NCI-H82 treated with DMSO at 0.1 percent for 48 hours (cell line): ENCODE data around the gene HOXD11.

Experiments used
- DNase-seq: peaks from one replicate; lab custom pipeline; 2025; ENCODE audit not compliant: unreplicated experiment; lab: John Stamatoyannopoulos, UW

HOXD11 gene

GRCh38 chr2:176106581-176107539, at the start of gene HOXD11:
Gene HOXD11 (plus strand): TSS chr2:176107280. CDS start chr2:176107356, 76 bp downstream.
- DNase-seq = no peak

DNA sequence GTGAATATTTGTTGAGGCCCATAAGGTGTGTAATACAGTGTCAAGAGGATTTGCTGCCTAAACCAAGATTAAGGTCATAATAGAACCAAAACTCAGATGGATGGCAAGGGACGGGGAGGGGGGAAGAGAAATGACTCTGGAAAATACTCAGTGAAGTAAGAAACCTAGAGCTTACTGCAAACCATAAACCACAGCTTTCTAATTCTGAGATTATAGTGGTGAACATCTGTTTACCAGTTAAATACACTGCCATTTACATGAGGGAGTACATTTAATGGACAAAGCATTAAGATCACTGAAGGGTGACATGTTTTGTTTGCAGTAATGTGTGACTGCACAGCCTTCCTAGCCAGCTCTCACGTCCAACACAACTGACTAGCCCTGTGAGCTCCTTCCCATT, 43.1 kb upstream of the HOXD11 start:
- DNase-seq = peak; percentile 99

DNA sequence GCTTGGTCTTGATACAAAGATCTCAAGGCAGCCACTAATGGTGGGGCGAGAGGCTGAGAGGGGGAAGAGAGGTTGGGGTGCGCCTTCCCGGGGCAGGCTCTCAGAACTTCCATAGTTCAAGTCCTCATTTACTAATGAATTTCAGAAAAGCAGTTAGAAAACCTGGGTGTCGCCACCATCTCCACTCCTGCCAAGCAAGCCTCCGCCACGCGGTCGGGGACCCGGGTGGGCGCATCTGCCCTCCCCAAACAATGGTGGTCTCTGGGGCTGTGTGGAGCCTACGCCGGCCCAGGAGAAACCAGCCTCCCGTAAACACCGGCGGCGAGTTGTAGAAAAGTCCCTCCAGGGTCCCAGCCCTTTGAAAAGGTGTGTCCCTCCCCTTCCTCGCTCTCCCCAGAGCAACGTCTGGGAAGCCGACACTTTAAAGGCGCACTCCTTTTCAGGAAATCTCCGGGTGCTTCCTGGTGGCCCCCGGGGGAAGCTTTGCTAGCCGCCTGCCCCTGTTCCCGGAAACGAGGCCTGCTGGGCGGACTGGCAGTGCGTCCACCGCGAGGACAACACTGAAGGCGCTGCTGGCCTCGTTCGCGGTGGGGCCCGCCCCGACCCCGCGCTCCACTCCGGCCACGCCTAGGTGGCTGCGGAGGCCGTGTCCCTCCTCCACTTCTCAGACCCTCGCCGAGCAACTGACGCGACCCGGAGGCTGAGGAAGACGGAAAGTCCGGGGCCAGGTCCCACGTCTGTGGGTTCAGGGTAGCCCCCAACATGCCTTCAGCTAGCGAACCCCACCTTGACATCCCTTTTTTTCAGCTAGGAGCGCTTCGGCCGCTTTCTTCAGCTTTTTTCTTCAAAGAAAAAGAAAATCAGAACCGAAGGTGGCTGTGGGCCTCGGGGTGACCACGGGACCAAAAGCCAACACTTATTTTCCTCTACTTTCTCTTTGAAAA, 40.2 kb upstream of the HOXD11 start:
- no peak for DNase-seq

DNA sequence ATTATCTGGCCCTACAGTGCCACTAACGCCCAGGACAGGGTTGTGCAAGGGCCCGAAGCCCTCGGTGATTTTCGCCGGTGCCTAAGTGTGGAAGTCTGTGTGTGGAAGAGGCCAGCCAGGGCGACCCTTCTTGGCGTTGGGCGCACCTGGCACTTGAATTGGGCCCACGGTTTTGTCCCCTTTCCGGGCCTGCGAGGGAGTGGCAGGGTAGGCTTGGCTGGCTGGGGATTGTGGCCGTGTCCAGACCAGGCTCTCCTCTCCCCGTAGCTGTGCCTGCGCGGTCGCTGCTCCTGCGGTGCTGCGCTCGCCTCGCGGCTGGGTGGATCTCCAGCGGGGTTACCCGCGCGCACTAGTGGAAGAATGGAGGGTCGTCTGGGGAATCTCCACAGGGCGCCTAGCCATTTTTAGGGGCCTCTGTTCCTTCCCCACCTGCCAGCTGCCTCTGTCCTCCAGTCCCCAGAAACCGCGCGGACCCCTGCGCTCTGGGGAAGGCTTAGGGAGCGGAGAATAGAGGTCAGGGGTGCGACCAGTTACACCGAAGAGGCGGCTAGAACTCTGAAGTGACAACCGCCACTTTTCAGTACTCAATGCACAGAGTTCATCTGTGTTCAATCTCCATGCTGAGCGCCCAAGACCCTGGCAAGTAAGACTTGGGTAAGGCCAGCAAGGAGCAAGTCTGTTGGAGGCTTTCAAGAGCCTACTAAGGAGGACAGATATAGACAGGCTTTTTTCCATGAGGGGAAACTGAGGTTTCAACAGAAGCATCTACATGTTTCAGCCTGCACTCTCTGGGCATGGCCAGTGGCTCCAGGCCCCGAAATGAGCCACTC, 39.3 kb upstream of the HOXD11 start:
- DNase-seq = no peak

- DNase-seq = no peak
These were observed 38.7 kb upstream of the HOXD11 start for GRCh38 chr2:176068419-176068832.

DNA sequence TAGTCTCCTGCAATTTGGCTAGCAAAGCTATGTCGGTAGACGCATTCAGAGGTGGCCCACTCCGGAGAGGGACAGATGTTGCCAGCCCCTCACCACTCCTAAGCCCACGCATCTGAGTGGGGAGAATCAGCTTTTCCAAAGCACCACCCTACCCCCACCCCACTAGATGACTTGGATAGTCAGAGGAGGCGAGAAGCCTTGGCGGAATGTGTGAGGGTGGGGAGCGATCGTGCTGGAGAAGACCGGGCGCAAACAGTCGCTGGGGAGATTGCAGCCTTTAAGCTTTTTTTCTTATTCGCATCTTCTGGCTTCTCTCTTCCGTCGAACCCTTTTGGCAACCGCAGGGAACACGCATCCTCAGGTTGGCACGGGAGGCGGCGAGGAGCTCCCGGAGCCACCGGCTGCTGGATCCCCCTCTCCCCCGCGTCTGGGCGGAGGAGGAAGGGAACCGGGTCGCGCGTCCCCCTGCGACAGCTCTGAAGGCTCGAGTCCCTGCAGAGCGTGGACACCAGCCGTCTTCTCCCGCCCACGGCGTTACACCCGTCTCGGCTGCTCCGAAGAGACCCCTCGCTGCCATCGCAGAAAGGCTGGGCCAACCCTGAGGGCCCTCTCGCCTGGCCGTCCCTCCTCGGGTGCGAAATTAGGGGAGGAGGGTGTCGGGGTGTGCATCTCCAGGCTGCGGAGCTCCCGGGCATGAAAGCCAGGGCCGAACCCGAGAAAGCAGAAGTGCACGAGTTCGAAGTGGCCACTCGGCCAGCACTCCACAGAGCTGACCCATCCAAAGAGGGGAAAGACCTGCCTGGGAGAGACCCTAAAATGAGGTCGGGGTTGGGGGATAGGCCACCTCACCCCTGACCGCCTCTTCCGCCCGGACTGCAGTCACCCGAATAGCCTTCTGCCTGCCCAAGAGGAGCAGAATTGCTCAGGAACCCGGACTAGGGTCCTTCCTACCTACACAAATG, 35.5 kb upstream of the HOXD11 start:
- DNase-seq = no peak

DNA sequence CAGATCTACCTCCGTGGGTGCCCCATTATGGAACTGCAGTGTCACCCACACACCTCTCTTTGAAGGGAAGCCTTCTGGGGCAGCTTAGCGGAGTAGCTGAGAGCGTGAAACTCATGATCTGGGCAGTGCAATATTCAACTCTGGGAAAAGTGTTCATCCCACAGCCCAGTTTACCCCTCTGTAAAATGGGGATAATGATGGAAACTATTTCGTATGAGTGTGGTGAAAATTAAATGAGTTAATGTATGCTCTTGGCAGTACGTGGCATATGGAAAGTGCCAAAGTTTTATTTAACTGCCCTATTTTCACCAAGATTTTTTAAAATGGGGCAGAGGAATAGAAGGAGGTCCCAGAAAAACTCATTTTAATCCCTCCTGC, 34.8 kb upstream of the HOXD11 start:
- no peak for DNase-seq

DNA sequence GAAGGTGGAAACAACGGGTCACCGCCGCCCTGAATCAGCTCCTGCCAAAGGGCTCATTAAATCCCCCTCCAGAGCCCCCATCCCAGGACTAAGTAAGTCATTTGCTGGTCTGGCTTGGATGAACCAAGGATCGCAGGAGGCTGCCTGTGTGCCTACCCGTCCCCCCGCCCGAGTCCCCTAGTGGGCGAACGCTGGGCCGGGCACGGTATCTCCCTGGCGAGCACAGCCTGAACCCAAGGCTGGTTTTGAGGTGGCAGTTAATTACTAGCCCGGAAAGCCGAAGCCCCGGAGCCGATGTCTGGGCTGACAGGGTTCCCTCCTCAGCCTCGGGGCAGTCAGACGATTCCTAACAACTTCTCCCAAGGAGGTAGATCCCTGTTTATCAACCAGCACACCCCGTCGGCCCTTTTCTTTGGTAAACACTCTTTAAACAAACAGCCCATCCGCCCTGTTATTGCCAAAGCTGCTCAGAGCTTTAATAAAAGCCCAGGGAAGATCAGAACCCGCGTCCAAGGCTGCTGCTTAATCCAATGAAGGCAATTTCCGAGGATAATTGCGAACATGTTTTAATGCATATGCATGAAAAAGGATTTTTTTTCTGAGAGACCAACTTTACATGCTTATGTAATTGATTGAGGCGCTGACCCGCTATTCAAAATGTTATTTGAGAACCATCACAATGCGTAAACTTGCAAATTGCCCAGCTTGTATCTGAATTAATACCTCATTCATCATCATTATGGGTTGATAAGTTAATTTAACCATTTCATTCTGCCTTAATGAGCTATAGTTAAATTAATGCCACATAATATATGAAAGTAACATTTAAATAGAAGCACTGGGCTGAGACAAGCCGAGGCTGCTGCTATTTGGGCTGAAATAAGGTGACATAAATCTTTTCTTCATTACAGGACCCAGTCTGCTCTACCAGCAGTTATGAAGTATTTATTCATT, 33.9 kb upstream of the HOXD11 start:
- peak; percentile 71 for DNase-seq

GRCh38 chr2:176074919-176075425, 32.1 kb upstream of the HOXD11 start:
- no peak for DNase-seq

DNA sequence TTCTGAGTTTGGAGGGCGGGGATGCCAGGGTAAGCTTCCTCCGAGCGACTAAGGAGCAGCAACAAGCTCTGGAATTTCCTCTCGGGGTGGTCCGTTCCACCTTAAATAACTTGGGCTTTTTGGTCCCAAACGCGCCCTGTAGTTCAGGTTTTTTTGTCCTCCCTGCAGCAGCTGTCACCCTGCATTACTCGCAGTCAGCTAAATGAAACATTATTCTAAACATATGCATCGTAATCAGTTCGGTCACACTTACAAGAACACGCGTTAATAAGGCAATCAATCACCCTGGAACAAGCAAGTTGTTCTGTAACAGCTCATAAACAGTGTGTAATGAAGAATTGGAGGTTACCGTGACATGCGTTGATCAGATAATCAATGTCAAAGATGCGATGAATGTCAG, 31.6 kb upstream of the HOXD11 start:
- peak; percentile 68 for DNase-seq

DNA sequence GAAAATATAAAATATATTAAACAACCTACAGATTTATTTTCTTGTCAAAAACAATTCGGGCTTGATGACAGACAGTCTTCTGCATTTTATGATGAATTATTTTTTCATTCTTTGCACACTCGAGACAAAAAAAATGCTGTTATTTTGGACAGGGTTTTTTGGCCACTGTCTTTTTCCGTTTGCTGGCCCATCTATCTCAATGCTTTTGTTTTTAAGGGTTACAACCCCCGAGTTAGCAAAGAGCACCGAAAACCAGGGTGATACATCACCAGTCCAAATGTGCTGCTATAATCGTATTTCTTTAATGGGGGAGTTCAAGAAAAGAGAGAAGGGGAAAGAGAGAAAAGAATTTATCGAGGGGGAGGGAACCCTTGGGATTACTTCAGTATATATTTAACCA, 31.0 kb upstream of the HOXD11 start:
- no peak for DNase-seq

DNA sequence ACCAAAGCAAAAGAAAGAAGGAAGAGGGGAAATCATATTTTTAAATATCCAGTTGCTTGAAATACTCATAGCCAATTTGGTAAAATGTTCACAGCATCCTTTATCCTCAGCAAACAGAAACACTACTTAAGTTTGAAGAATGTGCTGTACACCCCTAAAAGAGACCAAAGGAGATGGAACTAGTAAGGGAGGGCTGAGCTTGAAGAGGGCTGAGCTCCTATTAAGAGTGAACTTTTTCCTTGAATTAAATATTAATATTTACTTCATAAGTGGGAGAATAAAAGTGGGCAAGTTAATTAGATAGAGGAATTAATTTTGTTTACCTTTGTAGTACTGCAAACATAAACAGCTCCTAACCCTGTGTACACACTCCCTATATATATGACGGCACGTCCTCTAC, 30.3 kb upstream of the HOXD11 start:
- DNase-seq = peak; percentile 44

DNA sequence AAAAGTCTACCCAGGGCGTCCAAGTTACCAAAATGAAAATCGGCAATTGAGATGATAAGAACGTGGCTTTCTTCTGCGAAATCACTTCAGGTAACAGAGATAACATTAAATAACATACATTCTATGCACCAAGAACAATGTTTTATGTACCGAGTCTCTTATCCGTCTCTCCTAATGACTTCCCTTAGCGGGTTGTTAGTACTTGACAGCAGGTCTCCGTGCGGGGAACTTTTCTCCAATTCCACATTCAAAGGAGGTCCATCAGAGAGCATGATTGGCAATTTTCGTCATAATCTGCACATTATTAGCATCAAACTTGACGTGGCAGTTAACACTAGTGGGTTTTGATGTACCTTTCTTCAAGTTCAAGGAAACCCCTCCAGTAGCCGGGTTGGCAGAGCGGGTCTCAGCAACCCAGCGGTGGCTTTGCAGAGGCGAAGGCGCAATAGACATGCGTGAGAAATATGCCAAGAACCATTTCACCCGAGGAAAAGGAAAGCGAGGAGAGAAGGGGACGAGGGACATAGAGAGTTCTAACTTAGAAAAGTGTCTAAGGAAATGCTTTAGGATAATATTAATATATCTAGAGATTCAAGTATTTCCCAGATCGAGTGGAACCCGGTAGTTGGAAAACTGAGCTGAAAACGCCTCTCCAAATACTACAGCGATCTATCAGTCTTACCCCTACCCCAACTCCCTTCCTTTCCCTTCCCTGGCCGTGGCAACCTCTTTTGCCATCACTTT, 28.4 kb upstream of the HOXD11 start:
- peak; percentile 84 for DNase-seq

DNA sequence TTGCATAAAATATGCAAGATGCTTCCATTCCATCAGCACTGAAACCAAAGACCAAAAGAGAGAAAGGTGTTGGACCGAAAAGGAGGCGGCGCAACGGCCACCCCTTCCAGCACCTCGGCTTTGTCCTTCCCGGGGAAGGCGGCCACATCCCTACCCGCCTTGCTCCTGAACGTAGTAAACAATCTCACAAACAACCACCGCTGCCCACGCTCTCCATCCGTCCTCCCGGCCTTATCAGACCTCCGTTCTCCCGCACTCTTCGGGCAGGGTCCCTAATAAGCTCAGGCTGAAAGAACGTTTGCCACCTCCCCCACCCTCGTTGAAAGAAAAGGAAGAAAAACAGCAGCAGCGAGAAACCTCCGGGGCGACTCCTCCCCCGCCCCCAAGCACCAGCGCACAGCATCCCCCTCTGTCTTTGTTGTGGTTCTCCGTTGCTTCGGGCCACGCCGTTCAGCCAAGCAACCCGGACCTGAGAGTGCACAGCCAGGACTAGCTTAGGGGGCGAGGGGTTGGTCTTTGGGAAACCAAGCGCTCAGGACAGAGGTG, 27.7 kb upstream of the HOXD11 start:
- DNase-seq = peak; percentile 80

- DNase-seq = peak; percentile 83
These were observed 27.1 kb upstream of the HOXD11 start for GRCh38 chr2:176079831-176080539.

DNA sequence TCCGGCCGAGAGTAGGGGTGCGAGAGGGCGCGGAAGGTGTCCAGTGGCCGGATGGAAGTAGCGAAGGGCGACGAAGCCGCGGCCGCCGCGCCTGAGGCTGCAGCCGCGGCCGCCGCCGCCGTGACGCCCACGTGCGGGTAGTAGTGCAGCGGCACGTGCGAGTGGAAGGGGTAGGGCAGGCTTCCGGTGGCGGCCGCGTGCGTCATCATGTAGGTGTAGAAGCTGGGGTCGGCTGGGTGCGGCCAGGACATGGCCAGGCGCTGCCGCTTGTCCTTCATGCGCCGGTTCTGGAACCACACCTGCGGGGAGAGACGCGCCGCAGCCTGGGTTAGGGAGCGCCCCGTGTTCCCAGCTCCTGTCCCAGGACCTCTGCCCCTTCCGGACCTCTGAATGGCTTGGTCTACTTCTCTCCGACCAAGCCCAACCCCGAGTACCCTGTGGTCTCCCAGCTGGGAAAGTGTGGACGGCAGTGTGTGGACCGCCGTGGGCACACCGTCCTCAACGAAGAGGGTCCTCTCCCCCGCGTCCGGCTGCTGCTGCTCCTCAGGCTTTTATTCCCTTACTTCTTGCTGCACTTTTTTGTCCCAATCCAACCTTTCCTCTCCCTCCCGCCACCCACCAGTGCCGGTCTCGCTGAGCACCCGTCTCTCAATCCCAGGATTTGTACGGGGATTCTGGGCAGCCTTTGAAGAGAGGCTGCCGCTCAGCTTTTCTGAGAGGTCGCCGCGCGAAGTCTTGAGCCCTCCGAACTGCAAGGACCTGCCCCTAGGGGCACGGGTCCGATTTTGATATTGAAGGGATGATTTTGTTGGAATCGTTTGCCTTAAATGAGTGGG, 26.3 kb upstream of the HOXD11 start:
- DNase-seq = no peak
